HG03354 (cell line): ENCODE measurements around the gene PCDHA8.
"Not testable (repeated sequence)": the region's sequence is repeated elsewhere in the genome, so short reads cannot be mapped to it uniquely, and the experiment has no call there.

Experiments
- ATAC-seq: cut with Tn5 transposase; IDR thresholded peaks from one replicate; pipeline ENCODE4 v1.9.1; 2021; ENCODE audit warnings: mild to moderate bottlenecking; ENCODE audit not compliant: unreplicated experiment, poor library complexity, severe bottlenecking

The PCDHA8 gene

GRCh38 chr5:140868721-140869554 lies 28.0 kb downstream of the PCDHA8 start, which contains the start of gene PCDHA11:
Gene PCDHA11 (plus strand): TSS chr5:140868957. CDS start chr5:140869104, 147 bp downstream.
- no peak for ATAC-seq

- no peak for ATAC-seq
These were observed 28.5 kb downstream of the PCDHA8 start for GRCh38 chr5:140869555-140869886.

GRCh38 chr5:140870221-140871201 lies 29.5 kb downstream of the PCDHA8 start:
- ATAC-seq, result no peak

- no peak for ATAC-seq
These were observed 34.4 kb downstream of the PCDHA8 start, which contains the start of gene PCDHA12 for GRCh38 chr5:140875085-140876065. Gene PCDHA12 (plus strand): TSS chr5:140875308. CDS start chr5:140875473, 165 bp downstream.

- ATAC-seq, result not testable (repeated sequence)
These were observed 35.7 kb downstream of the PCDHA8 start for GRCh38 chr5:140876541-140877261.

GRCh38 chr5:140877262-140877581 lies 36.2 kb downstream of the PCDHA8 start:
- ATAC-seq, result no peak

- ATAC-seq, result no peak
These were observed 41.1 kb downstream of the PCDHA8 start, which contains the start of gene PCDHA13 for GRCh38 chr5:140881889-140882590. Gene PCDHA13 (plus strand): TSS chr5:140882124. CDS start chr5:140882269, 145 bp downstream.

GRCh38 chr5:140882591-140882899 lies 41.6 kb downstream of the PCDHA8 start:
- ATAC-seq, result no peak

GRCh38 chr5:140883373-140883772 lies 42.4 kb downstream of the PCDHA8 start:
- no peak for ATAC-seq

- no peak for ATAC-seq
These were observed 43.1 kb downstream of the PCDHA8 start for GRCh38 chr5:140883927-140884697.
